ENCODE results near the gene TRIP6.

DNA sequence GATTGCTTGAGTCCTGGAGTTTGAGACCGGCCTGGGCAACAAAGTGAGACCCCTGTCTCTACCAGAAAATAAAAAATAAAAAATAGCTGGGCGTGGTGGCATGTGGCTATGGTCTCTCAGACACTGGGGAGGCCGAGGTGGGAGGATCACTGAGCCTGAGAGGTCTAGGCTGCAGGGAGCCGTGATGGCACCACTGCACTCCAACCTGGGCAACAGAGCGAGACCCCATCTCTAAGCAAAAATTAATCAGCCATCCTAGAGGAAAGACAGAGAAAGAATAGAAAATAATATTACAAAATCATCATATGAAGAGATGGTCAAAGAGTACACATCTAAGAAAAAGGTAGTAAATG, 34.9 kb upstream of the TRIP6 start:
- TF ChIP-seq, protein P1, sequence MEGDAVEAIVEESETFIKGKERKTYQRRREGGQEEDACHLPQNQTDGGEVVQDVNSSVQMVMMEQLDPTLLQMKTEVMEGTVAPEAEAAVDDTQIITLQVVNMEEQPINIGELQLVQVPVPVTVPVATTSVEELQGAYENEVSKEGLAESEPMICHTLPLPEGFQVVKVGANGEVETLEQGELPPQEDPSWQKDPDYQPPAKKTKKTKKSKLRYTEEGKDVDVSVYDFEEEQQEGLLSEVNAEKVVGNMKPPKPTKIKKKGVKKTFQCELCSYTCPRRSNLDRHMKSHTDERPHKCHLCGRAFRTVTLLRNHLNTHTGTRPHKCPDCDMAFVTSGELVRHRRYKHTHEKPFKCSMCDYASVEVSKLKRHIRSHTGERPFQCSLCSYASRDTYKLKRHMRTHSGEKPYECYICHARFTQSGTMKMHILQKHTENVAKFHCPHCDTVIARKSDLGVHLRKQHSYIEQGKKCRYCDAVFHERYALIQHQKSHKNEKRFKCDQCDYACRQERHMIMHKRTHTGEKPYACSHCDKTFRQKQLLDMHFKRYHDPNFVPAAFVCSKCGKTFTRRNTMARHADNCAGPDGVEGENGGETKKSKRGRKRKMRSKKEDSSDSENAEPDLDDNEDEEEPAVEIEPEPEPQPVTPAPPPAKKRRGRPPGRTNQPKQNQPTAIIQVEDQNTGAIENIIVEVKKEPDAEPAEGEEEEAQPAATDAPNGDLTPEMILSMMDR (IDR thresholded peaks at IDR 0.05; ENCODE audit: borderline replicate concordance, extremely low read depth, low read length, poor library complexity, severe bottlenecking): no peak
- no peak for TF ChIP-seq EZH2 (IDR thresholded peaks at IDR 0.05; ENCODE audit: borderline replicate concordance, low read depth, low read length, severe bottlenecking)

All from DND-41 (cell line).